GM23248 (cell line): Measurements from ENCODE around the gene CRELD2.

Experiments
- EZH2 ChIP-seq: fragments of 200-600 bp; sonication (generic); IDR thresholded peaks from 2 replicates; pipeline ENCODE4 v1.6.1; 2018; ENCODE audit warnings: antibody characterized with exemption, mild to moderate bottlenecking; ENCODE audit not compliant: insufficient read depth, poor library complexity, severe bottlenecking
- EZH2phosphoT487 ChIP-seq: fragments of 200-600 bp; sonication (generic); IDR thresholded peaks from 2 replicates; pipeline ENCODE4 v1.6.1; 2018; ENCODE audit warnings: antibody characterized with exemption, moderate library complexity, mild to moderate bottlenecking, low read depth; ENCODE audit not compliant: insufficient read depth

GRCh38 chr22:49962751-49963646 lies 44.6 kb downstream of the CRELD2 start:
- TF ChIP-seq EZH2 (no peak), EZH2phosphoT487 (no peak)
